ENCODE results near the gene KLHL8. TPM values are rescaled to one million over a fixed set of nuclear protein-coding genes. Genes with fewer than 3 reads are reported as not detected.

The KLHL8 gene
- total and polyA plus RNA-seq, 2 donors (not counting 1 experiment from before 2014, with no cell fraction given), result 2.3 to 14.3 TPM

- TF ChIP-seq EZH2 (IDR thresholded peaks at IDR 0.05; ENCODE audit: borderline replicate concordance, insufficient read depth, low read depth, low read length, poor library complexity, severe bottlenecking), result no peak
- TF ChIP-seq, protein P1, sequence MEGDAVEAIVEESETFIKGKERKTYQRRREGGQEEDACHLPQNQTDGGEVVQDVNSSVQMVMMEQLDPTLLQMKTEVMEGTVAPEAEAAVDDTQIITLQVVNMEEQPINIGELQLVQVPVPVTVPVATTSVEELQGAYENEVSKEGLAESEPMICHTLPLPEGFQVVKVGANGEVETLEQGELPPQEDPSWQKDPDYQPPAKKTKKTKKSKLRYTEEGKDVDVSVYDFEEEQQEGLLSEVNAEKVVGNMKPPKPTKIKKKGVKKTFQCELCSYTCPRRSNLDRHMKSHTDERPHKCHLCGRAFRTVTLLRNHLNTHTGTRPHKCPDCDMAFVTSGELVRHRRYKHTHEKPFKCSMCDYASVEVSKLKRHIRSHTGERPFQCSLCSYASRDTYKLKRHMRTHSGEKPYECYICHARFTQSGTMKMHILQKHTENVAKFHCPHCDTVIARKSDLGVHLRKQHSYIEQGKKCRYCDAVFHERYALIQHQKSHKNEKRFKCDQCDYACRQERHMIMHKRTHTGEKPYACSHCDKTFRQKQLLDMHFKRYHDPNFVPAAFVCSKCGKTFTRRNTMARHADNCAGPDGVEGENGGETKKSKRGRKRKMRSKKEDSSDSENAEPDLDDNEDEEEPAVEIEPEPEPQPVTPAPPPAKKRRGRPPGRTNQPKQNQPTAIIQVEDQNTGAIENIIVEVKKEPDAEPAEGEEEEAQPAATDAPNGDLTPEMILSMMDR (IDR thresholded peaks at IDR 0.05), result no peak
- no peaks in the 10 kb centered on the region for H3K79me2 ChIP-seq (ENCODE audit: control insufficient read depth, insufficient read depth, low read length)
- H3K4me1 ChIP-seq (ENCODE audit: control insufficient read depth in 2 of 2, insufficient read depth in 2 of 2, low read length in 2 of 2), result peaks cover 0 to 4% of the 10 kb centered on the region in 2 donors
- Mint-ChIP-seq H3K4me1 (peaks cover 24% of the 10 kb centered on the region), H3K27ac (no peak overlapping the region), H3K9me3 (ENCODE audit: insufficient read depth) (no peaks in the 10 kb centered on the region), H3K27me3 (no peaks in the 10 kb centered on the region), H3K4me3 (no peak overlapping the region)
- DNase-seq, result no peak
- WGBS (ENCODE audit: insufficient coverage), result 67% methylated on average over 2 of the region's 4 CpGs
- peaks cover 25% of the 10 kb centered on the region for H4K20me1 ChIP-seq (ENCODE audit: control insufficient read depth, insufficient read depth, low read length, poor library complexity, severe bottlenecking)
- H3K27me3 ChIP-seq (replicated peaks in 1 of 4; ENCODE audit: control extremely low read depth in 1 of 4, control insufficient read depth in 3 of 4, insufficient read depth in 4 of 4, low read length in 3 of 4), result no peaks in the 10 kb centered on the region
- intact Hi-C loops (cut with micrococcal nuclease), result no loop called here
- no peak overlapping the region for H3K9ac ChIP-seq (ENCODE audit: low read length)
- H2AFZ ChIP-seq (ENCODE audit: insufficient read depth, low read depth, low read length, poor library complexity, severe bottlenecking), result no peak overlapping the region
- H3K9me3 ChIP-seq (ENCODE audit: control extremely low read depth in 1 of 3, control insufficient read depth in 2 of 3, insufficient read depth in 1 of 3, low read length in 2 of 3), result no peaks in the 10 kb centered on the region
- H3K4me2 ChIP-seq (replicated peaks; ENCODE audit: low read depth, low read length, poor library complexity, severe bottlenecking), result no peak overlapping the region
- POLR2A ChIA-PET, result no interaction called here
- no peak overlapping the region for H3K27ac ChIP-seq (ENCODE audit: low read length in 2 of 2)
- peaks cover 6 to 36% of the 10 kb centered on the region in 2 experiments for H3K36me3 ChIP-seq (replicated peaks in 1 of 2; ENCODE audit: control extremely low read depth in 1 of 2, control insufficient read depth in 1 of 2, extremely low read depth in 1 of 2, insufficient read depth in 2 of 2, low read length in 1 of 2)
- H3K4me3 ChIP-seq (ENCODE audit: control extremely low read depth in 1 of 5, extremely low read depth in 1 of 5, insufficient read depth in 1 of 5, low read depth in 2 of 5, low read length in 4 of 5), result no peak overlapping the region
- CTCF ChIA-PET, result no interaction called here
- ATAC-seq (ENCODE audit: low read depth), result no peak
These were observed 98.9 kb downstream of the KLHL8 start for GRCh38 chr4:87121341-87122065.

- no peak overlapping the region for H3K4me3 Mint-ChIP-seq
- ATAC-seq (ENCODE audit: low read depth) (no peak), DNase-seq (no peak)
- Histone ChIP-seq H3K27ac (ENCODE audit: low read length in 2 of 2) (no peak overlapping the region), H4K20me1 (ENCODE audit: control insufficient read depth, insufficient read depth, low read length, poor library complexity, severe bottlenecking) (peaks cover 28% of the 10 kb centered on the region), H3K79me2 (ENCODE audit: control insufficient read depth, insufficient read depth, low read length) (no peaks in the 10 kb centered on the region), H3K4me3 (ENCODE audit: control extremely low read depth in 1 of 5, extremely low read depth in 1 of 5, insufficient read depth in 1 of 5, low read depth in 2 of 5, low read length in 4 of 5) (no peak overlapping the region), H3K4me2 (replicated peaks; ENCODE audit: low read depth, low read length, poor library complexity, severe bottlenecking) (no peak overlapping the region), H3K27me3 (replicated peaks in 1 of 4; ENCODE audit: control extremely low read depth in 1 of 4, control insufficient read depth in 3 of 4, insufficient read depth in 4 of 4, low read length in 3 of 4) (no peaks in the 10 kb centered on the region), H3K36me3 (replicated peaks in 1 of 2; ENCODE audit: control extremely low read depth in 1 of 2, control insufficient read depth in 1 of 2, extremely low read depth in 1 of 2, insufficient read depth in 2 of 2, low read length in 1 of 2) (peaks cover 6 to 36% of the 10 kb centered on the region in 2 experiments), H3K9ac (ENCODE audit: low read length) (no peak overlapping the region), H2AFZ (ENCODE audit: insufficient read depth, low read depth, low read length, poor library complexity, severe bottlenecking) (no peak overlapping the region), H3K4me1 (ENCODE audit: control insufficient read depth in 2 of 2, insufficient read depth in 2 of 2, low read length in 2 of 2) (peaks cover 0 to 4% of the 10 kb centered on the region in 2 donors), H3K9me3 (ENCODE audit: control extremely low read depth in 1 of 3, control insufficient read depth in 2 of 3, insufficient read depth in 1 of 3, low read length in 2 of 3) (no peaks in the 10 kb centered on the region)
- POLR2A ChIA-PET, result no interaction called here
- H3K4me1 Mint-ChIP-seq, result peaks cover 24% of the 10 kb centered on the region
- CTCF ChIA-PET, result interaction anchor here (1.1 kb wide), 1 partner anchor 198 kb away, joined by 3 read pairs; no protein-coding TSS in a partner anchor
- no peaks in the 10 kb centered on the region for H3K27me3 Mint-ChIP-seq
- 94% methylated on average over 11 of the region's 18 CpGs for WGBS (ENCODE audit: insufficient coverage)
- H3K27ac Mint-ChIP-seq, result no peak overlapping the region
- intact Hi-C loops (cut with micrococcal nuclease), result no loop called here
- TF ChIP-seq EZH2 (IDR thresholded peaks at IDR 0.05; ENCODE audit: borderline replicate concordance, insufficient read depth, low read depth, low read length, poor library complexity, severe bottlenecking), result no peak
- TF ChIP-seq, protein P1 (IDR thresholded peaks at IDR 0.05), result no peak
- no peaks in the 10 kb centered on the region for H3K9me3 Mint-ChIP-seq (ENCODE audit: insufficient read depth)
These were observed 99.8 kb downstream of the KLHL8 start for GRCh38 chr4:87120411-87121162.

Measured in B cell (primary cell).